Thyroid gland (tissue), 4 donors: ENCODE measurements around the gene CEP135. TPM values are rescaled to one million over a fixed set of nuclear protein-coding genes. Genes with fewer than 3 reads are reported as not detected.

Experiments
- DNase-seq, 2 donors: peaks; one replicate each; pipeline ENCODE4 v3.0.0-alpha.2; 2019
- H3K27ac ChIP-seq, 3 donors: fragments of 200-600 bp; sonication (generic); 1 replicate in 2 of 3; 2 replicates in 1 of 3; pipeline ENCODE4 v1.5.1; 2016 to 2019; ENCODE audit warnings: mild to moderate bottlenecking in 1 of 3, moderate library complexity in 1 of 3
- H3K27me3 ChIP-seq: fragments of 200-600 bp; sonication (generic); one replicate; pipeline ENCODE4 v1.5.1; 2019
- H3K36me3 ChIP-seq, 2 donors: fragments of 200-600 bp; sonication (generic); one replicate each; pipeline ENCODE4 v1.5.1; 2016 to 2019
- H3K4me1 ChIP-seq, 2 donors: fragments of 200-600 bp; sonication (generic); one replicate each; pipeline ENCODE4 v1.5.1; 2017 to 2019
- H3K4me3 ChIP-seq, 3 donors: fragments of 200-600 bp; sonication (generic); replicated peaks in 1 of 3; 1 replicate in 2 of 3; 2 replicates in 1 of 3; pipeline ENCODE4 v1.5.1; 2016; ENCODE audit warnings: mild to moderate bottlenecking in 1 of 3
- H3K9me3 ChIP-seq: fragments of 200-600 bp; sonication (generic); one replicate; pipeline ENCODE4 v1.5.1; 2017
- POLR2A ChIP-seq, 2 donors: fragments of 450-650 bp; IDR thresholded peaks; one replicate each; pipeline ENCODE4 v1.6.1; 2017; ENCODE audit warnings: antibody characterized with exemption in 2 of 2, mild to moderate bottlenecking in 2 of 2, moderate library complexity in 1 of 2
- WGBS, 2 donors: methylation state at CpG; one replicate each; pipeline ENCODE4 v1.1.5; 2017; 5-methylcytosine and 5-hydroxymethylcytosine counted together
- intact Hi-C: fragments of 100-400 bp; cut with DNase I; formaldehyde crosslinking; loops from one replicate; pipeline ENCODE4 v1.15.1; 2023
- total RNA-seq, 4 donors: library from RNA; depleted of rRNA; stranded (reverse); fragments of >200 nt; gene quantifications; one replicate each; pipeline ENCODE4 v1.2.3, GENCODE V29; 2016
- TF ChIP-seq, protein P1 (sequence below), 6 experiments: fragments of 200-600 bp in 3 of 6; fragments of 450-650 bp in 3 of 6; sonication (generic) in 3 of 6; IDR thresholded peaks; one replicate each; pipeline ENCODE4 v1.5.1; 2016 to 2019; ENCODE audit warnings: antibody characterized with exemption in 6 of 6, mild to moderate bottlenecking in 2 of 6, inconsistent platforms in 1 of 6, moderate library complexity in 1 of 6

Gene CEP135
- total RNA-seq, 4 donors from 2014 or later = 5.3 to 21.1 (median 10.1) TPM

DNA sequence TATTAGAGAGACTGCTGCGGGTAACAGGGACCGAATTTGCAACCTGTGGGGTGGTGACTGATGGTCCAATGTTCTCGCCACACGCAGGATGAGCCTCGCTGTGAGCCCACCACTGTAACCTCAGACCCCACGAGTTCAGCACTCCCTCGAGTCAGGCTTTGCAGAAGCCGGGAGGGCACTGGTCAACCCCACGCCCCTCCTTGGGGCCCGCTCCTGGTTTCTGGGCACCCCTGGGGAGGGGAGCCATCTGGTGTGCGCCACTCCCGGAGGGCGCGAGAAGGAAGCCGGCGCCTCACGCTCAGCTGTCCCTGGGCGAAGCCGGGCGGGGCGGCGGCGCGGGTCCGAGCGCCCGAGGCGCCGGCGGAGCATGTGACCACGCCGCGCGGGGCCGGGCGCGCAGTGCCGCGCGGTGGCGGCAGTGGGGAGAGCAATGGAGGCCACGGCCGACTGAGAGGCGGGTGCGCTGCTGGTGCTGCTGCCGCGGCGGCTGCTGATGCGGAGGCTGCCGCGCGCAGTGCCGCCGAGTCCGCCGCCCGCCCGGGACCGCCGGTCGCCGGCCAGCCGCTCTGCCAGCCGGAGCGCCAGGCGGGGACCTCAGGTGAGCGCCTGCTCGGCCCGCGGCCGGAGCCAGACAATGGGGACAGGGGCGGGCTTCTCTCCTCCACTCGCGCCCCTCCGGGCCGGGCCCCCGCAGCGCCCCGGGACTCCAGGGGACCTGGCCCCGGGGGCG is 100.1 kb downstream of the CEP135 start:
- Histone ChIP-seq H3K9me3 (no peaks in the 10 kb centered on the region), H3K27me3 (no peaks in the 10 kb centered on the region), H3K4me1 (peaks cover 4 to 8% of the 10 kb centered on the region in 2 donors), H3K4me3 (peak overlapping the region in 1 of 3 donors; percentile 29), H3K36me3 (no peaks in the 10 kb centered on the region), H3K27ac (no peak overlapping the region)
- no peak for TF ChIP-seq POLR2A (IDR thresholded peaks at IDR 0.05)
- TF ChIP-seq, protein P1, sequence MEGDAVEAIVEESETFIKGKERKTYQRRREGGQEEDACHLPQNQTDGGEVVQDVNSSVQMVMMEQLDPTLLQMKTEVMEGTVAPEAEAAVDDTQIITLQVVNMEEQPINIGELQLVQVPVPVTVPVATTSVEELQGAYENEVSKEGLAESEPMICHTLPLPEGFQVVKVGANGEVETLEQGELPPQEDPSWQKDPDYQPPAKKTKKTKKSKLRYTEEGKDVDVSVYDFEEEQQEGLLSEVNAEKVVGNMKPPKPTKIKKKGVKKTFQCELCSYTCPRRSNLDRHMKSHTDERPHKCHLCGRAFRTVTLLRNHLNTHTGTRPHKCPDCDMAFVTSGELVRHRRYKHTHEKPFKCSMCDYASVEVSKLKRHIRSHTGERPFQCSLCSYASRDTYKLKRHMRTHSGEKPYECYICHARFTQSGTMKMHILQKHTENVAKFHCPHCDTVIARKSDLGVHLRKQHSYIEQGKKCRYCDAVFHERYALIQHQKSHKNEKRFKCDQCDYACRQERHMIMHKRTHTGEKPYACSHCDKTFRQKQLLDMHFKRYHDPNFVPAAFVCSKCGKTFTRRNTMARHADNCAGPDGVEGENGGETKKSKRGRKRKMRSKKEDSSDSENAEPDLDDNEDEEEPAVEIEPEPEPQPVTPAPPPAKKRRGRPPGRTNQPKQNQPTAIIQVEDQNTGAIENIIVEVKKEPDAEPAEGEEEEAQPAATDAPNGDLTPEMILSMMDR (IDR thresholded peaks at IDR 0.05) = peak in 1 of 6 experiments; percentile 33
- 0 to 3% methylated on average over 5 to 7 of the region's 81 CpGs for whole genome bisulfite sequencing, 2 donors
- intact Hi-C loops = no loop called here
- DNase-seq = peak; percentile 25 to 29

DNA sequence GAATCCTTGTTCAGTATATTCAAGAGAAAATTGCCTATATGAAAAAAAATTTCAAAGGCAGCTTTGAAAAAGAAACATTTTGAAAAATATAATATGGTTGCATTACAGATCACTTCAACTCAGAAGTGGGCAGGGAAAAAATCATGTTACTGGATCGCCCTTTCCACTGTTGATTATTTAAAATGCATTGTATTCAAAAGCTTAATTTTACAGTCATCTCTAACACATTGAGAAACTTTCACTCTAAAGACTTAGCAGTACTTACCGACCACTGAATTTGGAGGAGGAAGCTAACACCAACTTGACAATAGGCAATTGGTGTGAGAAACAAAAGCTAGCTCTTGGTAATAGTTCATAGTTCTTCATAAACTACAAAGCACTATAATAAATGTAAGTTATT is 101.9 kb downstream of the CEP135 start:
- DNase-seq = no peak
- H3K27me3 ChIP-seq = no peaks in the 10 kb centered on the region
- H3K9me3 ChIP-seq = no peaks in the 10 kb centered on the region
- TF ChIP-seq, protein P1 (IDR thresholded peaks at IDR 0.05) = no peak
- TF ChIP-seq POLR2A (IDR thresholded peaks at IDR 0.05) = no peak
- intact Hi-C loops = no loop called here
- H3K4me1 ChIP-seq = peaks cover 4 to 8% of the 10 kb centered on the region in 2 donors
- no peak overlapping the region for H3K4me3 ChIP-seq
- no peaks in the 10 kb centered on the region for H3K36me3 ChIP-seq
- 79 to 84% methylated on average over 2 of the region's 2 CpGs for WGBS, 2 donors
- no peak overlapping the region for H3K27ac ChIP-seq

DNA sequence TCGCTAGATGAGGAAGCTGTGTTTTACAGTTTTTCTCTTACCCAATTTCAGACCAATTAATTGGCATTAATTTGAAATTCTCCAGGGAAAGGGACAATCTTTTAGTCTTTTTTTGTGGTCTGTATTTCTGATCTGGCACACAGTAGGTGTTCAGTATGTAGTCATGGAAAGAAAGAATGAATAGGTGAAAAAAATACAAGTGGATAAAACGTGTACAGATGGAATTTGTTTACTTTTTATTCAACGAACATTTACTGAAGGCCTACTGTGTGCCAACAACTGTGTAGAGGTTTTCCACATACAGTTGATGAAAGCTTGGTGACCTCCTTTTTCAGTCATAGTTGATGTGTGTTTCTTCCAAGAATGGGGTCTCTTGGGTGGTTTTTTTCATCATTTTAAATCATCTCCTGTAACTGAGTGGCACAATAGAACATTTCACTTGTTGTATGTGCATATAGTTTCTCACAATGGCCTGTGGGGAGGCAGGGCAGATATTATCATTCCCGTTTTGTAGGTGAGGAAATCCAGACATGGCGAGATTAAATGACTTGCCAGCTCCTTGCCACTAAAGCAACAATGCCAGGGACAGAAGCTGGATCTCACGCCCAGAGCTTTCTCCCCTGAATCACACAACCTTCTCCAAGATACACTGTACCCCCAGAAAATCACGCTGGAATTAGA is 102.4 kb downstream of the CEP135 start:
- Histone ChIP-seq H3K36me3 (no peaks in the 10 kb centered on the region), H3K4me3 (no peak overlapping the region), H3K27ac (no peak overlapping the region), H3K27me3 (peaks cover 2% of the 10 kb centered on the region), H3K9me3 (no peaks in the 10 kb centered on the region), H3K4me1 (peaks cover 4 to 8% of the 10 kb centered on the region in 2 donors)
- WGBS, 2 donors = 84 to 88% methylated on average over 7 of the region's 7 CpGs
- no peak for TF ChIP-seq POLR2A (IDR thresholded peaks at IDR 0.05)
- TF ChIP-seq, protein P1 (IDR thresholded peaks at IDR 0.05) = no peak
- intact Hi-C loops = no loop called here
- no peak for DNase-seq

DNA sequence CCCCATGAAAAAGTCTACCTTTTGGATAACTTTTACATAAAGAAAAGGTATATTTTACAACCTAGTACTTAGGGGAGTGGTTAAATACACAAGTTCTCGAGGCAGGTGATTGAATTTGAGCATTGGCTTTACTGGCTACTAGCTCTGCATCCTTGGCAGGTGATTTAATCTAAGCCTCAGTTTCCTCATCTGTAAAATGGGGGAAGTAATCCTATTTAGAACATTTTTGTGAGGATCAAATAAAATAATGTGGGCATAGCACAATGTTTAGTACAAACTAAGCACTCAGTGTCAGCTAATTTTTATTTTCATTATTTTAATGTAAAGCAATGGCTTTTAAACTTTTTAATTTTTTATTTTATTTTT is 102.9 kb downstream of the CEP135 start:
- 88 to 93% methylated on average over 1 of the region's 1 CpG for WGBS, 2 donors
- no peak for DNase-seq
- H3K9me3 ChIP-seq = no peaks in the 10 kb centered on the region
- H3K4me3 ChIP-seq = no peak overlapping the region
- TF ChIP-seq, protein P1 (IDR thresholded peaks at IDR 0.05) = no peak
- no peak for TF ChIP-seq POLR2A (IDR thresholded peaks at IDR 0.05)
- peaks cover 4 to 8% of the 10 kb centered on the region in 2 donors for H3K4me1 ChIP-seq
- H3K27me3 ChIP-seq = peaks cover 2% of the 10 kb centered on the region
- H3K36me3 ChIP-seq = no peaks in the 10 kb centered on the region
- intact Hi-C loops = no loop called here
- H3K27ac ChIP-seq = no peak overlapping the region

DNA sequence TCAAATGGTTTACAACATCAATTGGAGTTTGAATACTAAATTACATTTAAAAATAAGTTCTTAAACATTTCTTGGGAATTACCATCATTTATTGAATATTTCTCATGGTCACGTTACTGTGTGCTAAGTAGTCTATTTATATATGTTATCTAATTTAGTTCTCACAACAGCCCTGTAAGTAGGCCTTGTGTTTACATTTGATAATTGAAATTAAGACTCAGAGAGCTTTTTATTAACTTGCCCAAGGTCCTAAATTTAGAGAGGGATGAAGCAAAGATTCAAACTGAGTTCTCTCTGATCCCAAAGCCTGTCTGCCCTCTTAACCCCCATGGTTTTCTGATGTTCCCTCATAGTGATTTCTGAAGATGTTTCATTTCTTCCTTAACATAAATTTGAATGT is 103.7 kb downstream of the CEP135 start:
- Histone ChIP-seq H3K4me3 (no peak overlapping the region), H3K36me3 (no peaks in the 10 kb centered on the region), H3K27me3 (peaks cover 2% of the 10 kb centered on the region), H3K4me1 (peaks cover 4 to 8% of the 10 kb centered on the region in 2 donors), H3K9me3 (no peaks in the 10 kb centered on the region), H3K27ac (no peak overlapping the region)
- 92 to 94% methylated on average over 1 of the region's 1 CpG for WGBS, 2 donors
- TF ChIP-seq, protein P1 (IDR thresholded peaks at IDR 0.05) = no peak
- no peak for TF ChIP-seq POLR2A (IDR thresholded peaks at IDR 0.05)
- DNase-seq = no peak
- intact Hi-C loops = no loop called here
